OCI-LY1 (cell line): Measurements from ENCODE around the gene DHRS9.

Experiments used
- H2AFZ ChIP-seq: fragments of 200-600 bp; sonication (generic), shearing (Covaris generic); 2 replicates; pipeline ENCODE4 v1.6.0; 2014; ENCODE audit warnings: antibody characterized with exemption, mild to moderate bottlenecking, low read length
- H3F3A ChIP-seq: fragments of 200-600 bp; sonication (generic), shearing (Covaris generic); 2 replicates; pipeline ENCODE4 v1.6.0; 2014; ENCODE audit warnings: mild to moderate bottlenecking, antibody characterized with exemption, low read length, moderate library complexity; ENCODE audit not compliant: insufficient read depth
- H3K27ac ChIP-seq: fragments of 200-600 bp; sonication (generic); 2 replicates; pipeline ENCODE4 v1.5.1; 2014; ENCODE audit warnings: low read length, mixed run types, mild to moderate bottlenecking, low read depth; ENCODE audit not compliant: poor library complexity, severe bottlenecking
- H3K27me3 ChIP-seq: fragments of 200-600 bp; sonication (generic); 2 replicates; pipeline ENCODE4 v1.6.0; 2014; ENCODE audit warnings: antibody characterized with exemption, mild to moderate bottlenecking, low read length, moderate library complexity; ENCODE audit not compliant: insufficient read depth
- H3K36me3 ChIP-seq: fragments of 200-600 bp; sonication (generic); 2 replicates; pipeline ENCODE4 v1.6.1; 2014; ENCODE audit warnings: mild to moderate bottlenecking, antibody characterized with exemption, low read length, moderate library complexity, mixed read lengths; ENCODE audit not compliant: insufficient read depth
- H3K4me1 ChIP-seq: fragments of 200-600 bp; sonication (generic); 2 replicates; pipeline ENCODE4 v1.5.1; 2014; ENCODE audit warnings: mild to moderate bottlenecking, low read length, moderate library complexity; ENCODE audit not compliant: insufficient read depth, severe bottlenecking
- H3K4me2 ChIP-seq: fragments of 200-600 bp; sonication (generic), shearing (Covaris generic); 2 replicates; pipeline ENCODE4 v1.6.1; 2014; ENCODE audit warnings: low read length
- H3K4me3 ChIP-seq: fragments of 200-600 bp; sonication (generic); 2 replicates; pipeline ENCODE4 v1.5.1; 2014; ENCODE audit warnings: low read length, low read depth, mild to moderate bottlenecking, mixed read lengths; ENCODE audit not compliant: poor library complexity, severe bottlenecking
- H3K79me2 ChIP-seq: fragments of 200-600 bp; shearing (Covaris generic); 2 replicates; pipeline ENCODE4 v1.6.1; 2016; ENCODE audit warnings: mixed run types, low read length, mixed read lengths; ENCODE audit not compliant: insufficient read depth
- H3K9ac ChIP-seq: fragments of 200-600 bp; sonication (generic), shearing (Covaris generic); 2 replicates; pipeline ENCODE4 v1.6.1; 2014; ENCODE audit warnings: mild to moderate bottlenecking, low read length, mixed read lengths
- H3K9me2 ChIP-seq: fragments of 200-600 bp; sonication (generic), shearing (Covaris generic); 2 replicates; pipeline ENCODE4 v1.6.1; 2014; ENCODE audit warnings: low read depth, mild to moderate bottlenecking, low read length, mixed read lengths
- H3K9me3 ChIP-seq: fragments of 200-600 bp; shearing (Covaris generic); 2 replicates; pipeline ENCODE4 v1.6.1; 2014; ENCODE audit warnings: low read length, mixed read lengths
- H4K20me1 ChIP-seq: fragments of 200-600 bp; sonication (generic), shearing (Covaris generic); 2 replicates; pipeline ENCODE4 v1.6.0; 2016; ENCODE audit warnings: mild to moderate bottlenecking, low read length; ENCODE audit not compliant: insufficient read depth
- EZH2 ChIP-seq: fragments of 200-600 bp; sonication (generic), shearing (Covaris generic); IDR thresholded peaks from 2 replicates; pipeline ENCODE4 v1.8.0; 2017; ENCODE audit warnings: borderline replicate concordance, mixed run types, mild to moderate bottlenecking, antibody characterized with exemption, low read length, moderate library complexity, mixed read lengths
- TF ChIP-seq, protein P1 (sequence below): fragments of 200-600 bp; sonication (generic), shearing (Covaris generic); IDR thresholded peaks from 2 replicates; pipeline ENCODE4 v1.5.1; 2017; ENCODE audit warnings: mild to moderate bottlenecking, antibody characterized with exemption, low read length, moderate library complexity, mixed read lengths

The DHRS9 gene

DNA sequence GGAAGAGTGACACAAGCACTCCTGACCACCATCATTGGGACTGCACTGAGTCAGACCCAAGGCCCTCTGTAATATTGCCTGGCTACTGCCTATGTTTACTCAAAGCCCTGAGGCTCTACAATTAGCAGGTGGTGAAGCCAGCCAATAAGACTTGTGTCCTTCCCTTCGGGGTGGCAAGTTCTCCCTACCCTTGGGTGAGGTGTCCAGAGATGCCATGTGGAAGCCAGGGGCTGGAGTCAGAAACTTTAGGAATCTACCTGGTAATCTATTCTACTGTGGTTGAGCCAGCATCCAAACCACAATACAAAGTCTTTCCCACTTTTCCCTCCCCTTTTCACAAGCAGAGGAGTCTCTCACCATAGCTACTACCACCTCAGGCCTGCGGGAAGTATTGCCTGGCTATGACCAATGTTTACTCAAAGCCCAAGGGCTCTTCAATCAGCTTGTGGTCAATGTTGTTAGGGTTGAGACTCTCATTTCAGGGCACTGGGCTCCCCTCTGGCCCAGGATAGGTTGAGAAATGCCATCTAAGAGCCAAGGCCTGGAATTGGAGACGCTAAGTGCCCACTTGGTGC is 17.6 kb downstream of the DHRS9 start:
- Histone ChIP-seq H3K4me1 (no peaks in the 10 kb centered on the region), H3K9me2 (no peaks in the 10 kb centered on the region), H3K27me3 (no peaks in the 10 kb centered on the region; the same call in 1 of the 2 replicates), H3K9ac (no peak overlapping the region), H4K20me1 (no peaks in the 10 kb centered on the region), H2AFZ (no peak overlapping the region), H3K79me2 (no peaks in the 10 kb centered on the region), H3K27ac (no peak overlapping the region), H3K9me3 (no peaks in the 10 kb centered on the region), H3K4me2 (no peak overlapping the region), H3F3A (no peaks in the 10 kb centered on the region), H3K4me3 (no peak overlapping the region), H3K36me3 (no peaks in the 10 kb centered on the region)
- TF ChIP-seq, protein P1, sequence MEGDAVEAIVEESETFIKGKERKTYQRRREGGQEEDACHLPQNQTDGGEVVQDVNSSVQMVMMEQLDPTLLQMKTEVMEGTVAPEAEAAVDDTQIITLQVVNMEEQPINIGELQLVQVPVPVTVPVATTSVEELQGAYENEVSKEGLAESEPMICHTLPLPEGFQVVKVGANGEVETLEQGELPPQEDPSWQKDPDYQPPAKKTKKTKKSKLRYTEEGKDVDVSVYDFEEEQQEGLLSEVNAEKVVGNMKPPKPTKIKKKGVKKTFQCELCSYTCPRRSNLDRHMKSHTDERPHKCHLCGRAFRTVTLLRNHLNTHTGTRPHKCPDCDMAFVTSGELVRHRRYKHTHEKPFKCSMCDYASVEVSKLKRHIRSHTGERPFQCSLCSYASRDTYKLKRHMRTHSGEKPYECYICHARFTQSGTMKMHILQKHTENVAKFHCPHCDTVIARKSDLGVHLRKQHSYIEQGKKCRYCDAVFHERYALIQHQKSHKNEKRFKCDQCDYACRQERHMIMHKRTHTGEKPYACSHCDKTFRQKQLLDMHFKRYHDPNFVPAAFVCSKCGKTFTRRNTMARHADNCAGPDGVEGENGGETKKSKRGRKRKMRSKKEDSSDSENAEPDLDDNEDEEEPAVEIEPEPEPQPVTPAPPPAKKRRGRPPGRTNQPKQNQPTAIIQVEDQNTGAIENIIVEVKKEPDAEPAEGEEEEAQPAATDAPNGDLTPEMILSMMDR: no peak
- no peak for TF ChIP-seq EZH2

GRCh38 chr2:169087757-169088379 is 18.5 kb downstream of the DHRS9 start:
- no peak overlapping the region for H2AFZ ChIP-seq
- H3F3A ChIP-seq: no peaks in the 10 kb centered on the region
- no peaks in the 10 kb centered on the region for H3K79me2 ChIP-seq
- H3K4me3 ChIP-seq: no peak overlapping the region
- H4K20me1 ChIP-seq: no peaks in the 10 kb centered on the region
- no peaks in the 10 kb centered on the region for H3K9me2 ChIP-seq
- no peak overlapping the region for H3K4me2 ChIP-seq
- H3K9ac ChIP-seq: no peak overlapping the region
- H3K27me3 ChIP-seq: no peaks in the 10 kb centered on the region; the same call in 1 of the 2 replicates
- no peaks in the 10 kb centered on the region for H3K36me3 ChIP-seq
- TF ChIP-seq EZH2: no peak
- TF ChIP-seq, protein P1: no peak
- H3K27ac ChIP-seq: no peak overlapping the region
- no peaks in the 10 kb centered on the region for H3K4me1 ChIP-seq
- H3K9me3 ChIP-seq: no peaks in the 10 kb centered on the region

- Histone ChIP-seq H3K9me3 (no peaks in the 10 kb centered on the region), H3K27ac (no peak overlapping the region), H3F3A (no peaks in the 10 kb centered on the region), H3K79me2 (no peaks in the 10 kb centered on the region), H3K9ac (no peak overlapping the region), H3K9me2 (no peaks in the 10 kb centered on the region), H4K20me1 (no peaks in the 10 kb centered on the region), H3K27me3 (no peaks in the 10 kb centered on the region; the same call in 1 of the 2 replicates), H2AFZ (no peak overlapping the region), H3K4me1 (no peaks in the 10 kb centered on the region), H3K4me2 (no peak overlapping the region), H3K4me3 (no peak overlapping the region), H3K36me3 (no peaks in the 10 kb centered on the region)
- TF ChIP-seq, protein P1: no peak
- TF ChIP-seq EZH2: no peak
Measured at GRCh38 chr2:169089182-169089581, 19.8 kb downstream of the DHRS9 start.
